HL-60 (cell line): ENCODE data around the gene ZNF165.
"Not testable (repeated sequence)": the region's sequence is repeated elsewhere in the genome, so short reads cannot be mapped to it uniquely, and the experiment has no call there.

ENCODE experiments used
- CTCF ChIP-seq: IDR thresholded peaks from one replicate; pipeline ENCODE4 v1.5.1; 2011; ENCODE audit warnings: low read length, control low read depth, inconsistent platforms; ENCODE audit not compliant: insufficient read depth
- GABPA ChIP-seq: IDR thresholded peaks from 2 replicates; pipeline ENCODE4 v1.6.1; 2012; ENCODE audit warnings: low read depth
- POLR2AphosphoS5 ChIP-seq: IDR thresholded peaks from 2 replicates; pipeline ENCODE4 v1.6.1; 2012; ENCODE audit warnings: low read depth
- REST ChIP-seq: IDR thresholded peaks from 2 replicates; pipeline ENCODE4 v1.6.1; 2012; ENCODE audit warnings: low read depth; ENCODE audit not compliant: insufficient replicate concordance
- SPI1 ChIP-seq: IDR thresholded peaks from 2 replicates; pipeline ENCODE4 v1.6.1; 2012; ENCODE audit warnings: low read depth, mild to moderate bottlenecking, borderline replicate concordance

- TF ChIP-seq CTCF, POLR2AphosphoS5, REST, GABPA, SPI1: not testable (repeated sequence)
Measured at GRCh38 chr6:28080381-28080630, at the start of gene ZNF165.
